Cardiac fibroblast (primary cell): ENCODE data around the gene OBSCN.

Experiments
- DNase-seq, 2 donors: peaks; one replicate each; pipeline versions ENCODE4 v3.0.0 to v3.0.0-alpha.2; 2010; ENCODE audit warnings: low read depth in 2 of 2
- H3K4me3 ChIP-seq, 2 donors: replicated peaks in 1 of 2; 1 replicate in 1 of 2; 2 replicates in 1 of 2; pipeline ENCODE4 v1.5.1; 2011; ENCODE audit warnings: low read depth in 2 of 2, low read length in 2 of 2, mild to moderate bottlenecking in 2 of 2, moderate library complexity in 1 of 2
- TF ChIP-seq, protein P1 (sequence below): IDR thresholded peaks from one replicate; pipeline ENCODE4 v1.5.1; 2011; ENCODE audit warnings: low read depth, mild to moderate bottlenecking, low read length, inconsistent platforms

OBSCN gene

DNA sequence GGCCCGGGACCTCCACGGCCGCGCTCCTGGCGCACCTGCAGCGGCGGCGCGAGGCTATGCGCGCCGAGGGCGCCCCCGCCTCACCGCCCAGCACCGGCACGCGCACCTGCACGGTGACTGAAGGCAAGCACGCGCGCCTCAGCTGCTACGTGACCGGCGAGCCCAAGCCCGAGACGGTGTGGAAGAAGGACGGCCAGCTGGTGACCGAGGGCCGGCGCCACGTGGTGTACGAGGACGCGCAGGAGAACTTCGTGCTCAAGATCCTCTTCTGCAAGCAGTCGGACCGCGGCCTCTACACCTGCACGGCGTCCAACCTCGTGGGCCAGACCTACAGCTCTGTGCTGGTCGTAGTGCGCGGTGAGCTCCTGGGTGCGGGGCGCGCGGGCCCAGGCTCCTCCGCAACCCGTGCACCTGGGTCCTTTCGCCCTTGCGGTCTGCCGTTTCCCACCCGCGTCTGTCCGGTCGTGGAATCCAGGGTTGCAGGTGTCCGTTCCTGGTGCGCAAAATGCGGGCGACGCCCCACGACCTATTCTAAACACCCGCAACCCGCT lies 4.6 kb downstream of the OBSCN start:
- H3K4me3 ChIP-seq, result no peak overlapping the region
- TF ChIP-seq, protein P1, sequence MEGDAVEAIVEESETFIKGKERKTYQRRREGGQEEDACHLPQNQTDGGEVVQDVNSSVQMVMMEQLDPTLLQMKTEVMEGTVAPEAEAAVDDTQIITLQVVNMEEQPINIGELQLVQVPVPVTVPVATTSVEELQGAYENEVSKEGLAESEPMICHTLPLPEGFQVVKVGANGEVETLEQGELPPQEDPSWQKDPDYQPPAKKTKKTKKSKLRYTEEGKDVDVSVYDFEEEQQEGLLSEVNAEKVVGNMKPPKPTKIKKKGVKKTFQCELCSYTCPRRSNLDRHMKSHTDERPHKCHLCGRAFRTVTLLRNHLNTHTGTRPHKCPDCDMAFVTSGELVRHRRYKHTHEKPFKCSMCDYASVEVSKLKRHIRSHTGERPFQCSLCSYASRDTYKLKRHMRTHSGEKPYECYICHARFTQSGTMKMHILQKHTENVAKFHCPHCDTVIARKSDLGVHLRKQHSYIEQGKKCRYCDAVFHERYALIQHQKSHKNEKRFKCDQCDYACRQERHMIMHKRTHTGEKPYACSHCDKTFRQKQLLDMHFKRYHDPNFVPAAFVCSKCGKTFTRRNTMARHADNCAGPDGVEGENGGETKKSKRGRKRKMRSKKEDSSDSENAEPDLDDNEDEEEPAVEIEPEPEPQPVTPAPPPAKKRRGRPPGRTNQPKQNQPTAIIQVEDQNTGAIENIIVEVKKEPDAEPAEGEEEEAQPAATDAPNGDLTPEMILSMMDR, result no peak
- no peak for DNase-seq

DNA sequence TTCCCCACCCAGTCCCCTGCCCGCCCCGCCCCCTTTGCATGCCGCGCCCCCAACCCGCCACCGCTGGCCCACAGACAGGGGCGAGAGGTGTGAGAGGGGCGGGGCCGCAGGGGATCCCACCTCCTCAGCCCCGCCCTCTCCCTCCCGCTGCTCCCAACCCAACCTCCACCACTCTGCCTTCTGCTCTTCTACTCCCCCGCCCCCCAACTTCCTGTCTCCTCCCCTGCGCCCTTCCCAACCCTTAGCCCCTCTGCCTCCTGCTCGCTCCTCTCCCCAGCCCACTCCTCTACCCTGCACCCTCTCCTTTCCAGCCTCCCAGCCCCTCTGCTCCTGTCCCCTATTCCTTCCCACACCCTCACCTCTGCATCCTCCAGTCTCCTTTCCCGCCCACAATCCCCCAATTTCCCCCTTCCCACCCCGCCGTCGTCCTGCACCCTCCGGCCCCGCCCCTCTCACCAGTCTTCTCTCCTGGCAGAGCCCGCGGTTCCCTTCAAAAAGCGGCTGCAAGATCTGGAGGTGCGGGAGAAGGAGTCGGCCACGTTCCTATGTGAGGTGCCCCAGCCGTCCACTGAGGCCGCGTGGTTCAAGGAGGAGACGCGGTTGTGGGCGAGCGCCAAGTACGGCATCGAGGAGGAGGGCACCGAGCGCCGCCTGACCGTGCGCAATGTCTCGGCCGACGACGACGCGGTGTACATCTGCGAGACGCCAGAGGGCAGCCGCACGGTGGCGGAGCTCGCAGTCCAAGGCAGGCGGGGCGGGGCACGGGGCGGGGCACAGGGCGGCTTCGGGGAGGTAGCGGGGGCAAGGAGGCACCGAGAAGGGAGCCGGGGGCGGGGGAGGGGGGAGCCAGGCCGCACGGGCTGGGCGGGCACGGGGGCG lies 5.4 kb downstream of the OBSCN start:
- TF ChIP-seq, protein P1, result peak; percentile 59
- peak; percentile 69 to 85 for DNase-seq
- H3K4me3 ChIP-seq, result peak overlapping the region; percentile 47 to 52

DNA sequence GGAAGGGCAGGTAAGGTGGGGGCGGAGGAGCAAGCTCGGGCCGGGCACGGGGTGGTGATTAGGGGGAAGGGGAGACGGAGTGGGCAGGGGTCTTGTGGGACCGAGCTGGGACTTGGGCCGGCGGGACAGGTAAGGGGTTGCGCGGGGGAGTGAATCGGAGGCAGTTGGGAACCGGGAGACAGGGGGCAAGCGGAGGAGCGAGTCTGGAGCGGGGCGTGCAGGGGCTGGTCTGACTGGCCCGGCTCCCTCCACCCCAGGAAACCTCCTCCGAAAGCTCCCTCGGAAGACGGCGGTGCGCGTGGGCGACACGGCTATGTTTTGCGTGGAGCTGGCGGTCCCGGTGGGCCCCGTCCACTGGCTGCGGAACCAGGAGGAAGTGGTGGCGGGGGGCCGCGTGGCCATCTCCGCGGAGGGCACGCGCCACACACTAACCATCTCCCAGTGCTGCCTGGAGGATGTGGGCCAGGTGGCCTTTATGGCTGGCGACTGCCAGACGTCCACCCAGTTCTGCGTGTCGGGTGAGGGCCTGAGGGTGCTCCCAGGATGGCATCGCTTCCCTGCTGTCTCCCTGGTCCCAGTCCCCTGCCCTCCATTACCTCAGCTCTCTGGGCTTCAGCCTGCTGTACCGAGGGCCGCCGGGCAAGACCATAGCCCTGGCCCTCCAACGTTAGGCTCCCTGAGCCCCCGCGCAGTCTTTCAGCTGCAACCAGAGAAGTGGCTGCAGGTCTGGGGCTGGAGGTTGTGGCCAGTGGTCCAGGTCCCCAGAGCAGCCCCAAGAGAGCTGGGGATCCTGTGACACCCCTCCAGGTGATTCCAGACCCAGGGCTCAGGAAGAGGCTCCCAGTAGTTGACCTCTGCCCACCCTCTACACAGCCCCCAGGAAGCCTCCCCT lies 6.3 kb downstream of the OBSCN start:
- DNase-seq, result no peak
- TF ChIP-seq, protein P1, result no peak
- H3K4me3 ChIP-seq, result peak overlapping the region; percentile 32 to 40

DNA sequence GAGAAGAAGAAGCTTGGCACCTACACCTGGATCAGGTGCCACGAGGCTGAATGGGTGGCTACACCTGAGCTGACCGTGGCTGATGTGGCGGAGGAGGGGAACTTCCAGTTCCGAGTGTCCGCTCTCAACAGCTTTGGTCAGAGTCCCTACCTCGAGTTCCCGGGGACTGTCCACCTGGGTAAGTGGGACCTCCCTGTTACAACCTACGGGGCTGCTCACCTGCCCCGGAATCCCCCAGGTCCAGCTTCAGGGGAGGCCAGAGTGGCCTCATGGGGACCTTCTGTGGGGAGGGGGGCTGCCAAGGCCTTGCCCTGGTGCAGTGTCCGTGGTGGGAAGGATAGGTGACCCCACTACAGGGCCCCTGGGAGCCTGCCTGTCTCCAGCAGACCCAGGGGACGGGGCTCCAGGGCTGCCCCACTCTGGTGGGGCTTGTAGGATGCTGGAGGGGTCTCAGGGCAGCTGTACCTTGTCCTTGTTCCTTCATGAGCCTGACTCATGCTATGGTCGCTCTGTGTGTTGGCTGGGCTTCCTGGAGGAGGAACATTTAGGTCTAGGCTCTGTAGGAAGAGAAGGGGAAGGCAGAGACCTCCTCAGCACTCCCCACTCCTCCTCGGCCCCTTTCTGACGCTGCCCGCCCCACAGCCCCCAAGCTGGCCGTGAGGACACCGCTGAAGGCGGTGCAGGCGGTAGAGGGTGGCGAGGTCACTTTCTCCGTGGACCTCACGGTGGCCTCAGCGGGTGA lies 7.2 kb downstream of the OBSCN start:
- TF ChIP-seq, protein P1, result no peak
- no peak overlapping the region for H3K4me3 ChIP-seq
- DNase-seq, result no peak

DNA sequence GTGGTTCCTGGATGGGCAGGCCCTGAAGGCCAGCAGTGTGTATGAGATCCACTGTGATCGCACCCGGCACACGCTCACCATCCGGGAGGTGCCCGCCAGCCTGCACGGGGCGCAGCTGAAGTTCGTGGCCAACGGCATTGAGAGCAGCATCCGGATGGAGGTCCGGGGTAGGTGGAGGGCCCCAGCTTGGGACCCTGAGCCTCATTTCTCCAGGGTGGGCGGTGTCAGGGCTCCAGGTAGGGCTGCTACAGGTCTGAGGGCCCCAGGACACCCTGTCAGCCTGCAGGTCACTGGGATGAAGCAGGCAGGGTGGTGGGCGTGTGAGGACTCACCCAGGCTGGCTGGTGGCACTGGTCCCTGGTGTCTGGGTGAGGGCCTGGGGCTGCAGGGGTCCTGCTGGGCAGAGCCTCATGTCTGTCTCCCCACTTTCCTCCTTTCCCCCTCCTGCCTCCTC lies 7.8 kb downstream of the OBSCN start:
- DNase-seq, result no peak
- TF ChIP-seq, protein P1, result no peak
- no peak overlapping the region for H3K4me3 ChIP-seq
